Smooth muscle cell (in vitro differentiated cells): ENCODE measurements around the gene EFNA2. TPM values are rescaled to one million over a fixed set of nuclear protein-coding genes. Genes with fewer than 3 reads are reported as not detected.

Experiments used
- DNase-seq: peaks from one replicate; lab custom pipeline; 2025; ENCODE audit not compliant: unreplicated experiment; lab: John Stamatoyannopoulos, UW
- H2AFZ ChIP-seq: fragments of 200-600 bp; sonication (generic); 2 replicates; pipeline ENCODE4 v1.6.0; 2016; ENCODE audit warnings: antibody characterized with exemption, low read depth, mild to moderate bottlenecking
- H3F3A ChIP-seq: fragments of 200-600 bp; sonication (generic); 2 replicates; pipeline ENCODE4 v1.6.0; 2017; ENCODE audit warnings: antibody characterized with exemption, low read depth
- H3K27ac ChIP-seq: fragments of 200-600 bp; sonication (generic); 2 replicates; pipeline ENCODE4 v1.5.1; 2016; ENCODE audit warnings: low read depth, mild to moderate bottlenecking
- H3K27me3 ChIP-seq: fragments of 200-600 bp; sonication (generic); 2 replicates; pipeline ENCODE4 v1.6.1; 2016; ENCODE audit warnings: low read depth, mild to moderate bottlenecking
- H3K36me3 ChIP-seq: fragments of 200-600 bp; sonication (generic); 2 replicates; pipeline ENCODE4 v1.5.1; 2016; ENCODE audit warnings: low read depth
- H3K4me1 ChIP-seq: fragments of 200-600 bp; sonication (generic); 2 replicates; pipeline ENCODE4 v1.5.1; 2016; ENCODE audit warnings: low read depth
- H3K4me2 ChIP-seq: fragments of 200-600 bp; sonication (generic); 2 replicates; pipeline ENCODE4 v1.6.0; 2016; ENCODE audit warnings: mild to moderate bottlenecking
- H3K4me3 ChIP-seq: fragments of 200-600 bp; sonication (generic); 2 replicates; pipeline ENCODE4 v1.5.1; 2016; ENCODE audit warnings: mild to moderate bottlenecking
- H3K79me2 ChIP-seq: fragments of 200-600 bp; sonication (generic); 2 replicates; pipeline ENCODE4 v1.6.0; 2016; ENCODE audit warnings: low read depth, mild to moderate bottlenecking
- H3K9ac ChIP-seq: fragments of 200-600 bp; sonication (generic); 2 replicates; pipeline ENCODE4 v1.6.0; 2016; ENCODE audit warnings: low read depth
- H3K9me3 ChIP-seq: fragments of 200-600 bp; sonication (generic); replicated peaks from 2 replicates; pipeline ENCODE4 v1.5.1; 2016; ENCODE audit warnings: low read depth
- H4K20me1 ChIP-seq: fragments of 200-600 bp; sonication (generic); 2 replicates; pipeline ENCODE4 v1.6.0; 2016; ENCODE audit warnings: low read depth
- WGBS: methylation state at CpG from one replicate; pipeline ENCODE4 v1.1.7; 2016; ENCODE audit warnings: low lambda C conversion rate; 5-methylcytosine and 5-hydroxymethylcytosine counted together
- polyA plus RNA-seq: library from polyadenylated mRNA; unstranded; fragments of >200 nt; fragmentation: Nextera tagmentation; extraction: Ambion mirVana; gene quantifications from 2 replicates; pipeline ENCODE4 v1.2.1, GENCODE V29; 2016
- total RNA-seq: library from RNA; depleted of rRNA; stranded (reverse); fragments of >200 nt; gene quantifications from 2 replicates; pipeline ENCODE4 v1.2.3, GENCODE V29; 2014
- TF ChIP-seq, protein P1 (sequence below): fragments of 200-600 bp; sonication (generic); IDR thresholded peaks from 2 replicates; pipeline ENCODE4 v1.5.1; 2017; ENCODE audit warnings: borderline replicate concordance, mild to moderate bottlenecking, antibody characterized with exemption; ENCODE audit not compliant: insufficient read depth, poor library complexity, severe bottlenecking

Gene EFNA2
- total and polyA plus RNA-seq, 2 experiments from 2014 or later, result 0.89 to 6.2 TPM

DNA sequence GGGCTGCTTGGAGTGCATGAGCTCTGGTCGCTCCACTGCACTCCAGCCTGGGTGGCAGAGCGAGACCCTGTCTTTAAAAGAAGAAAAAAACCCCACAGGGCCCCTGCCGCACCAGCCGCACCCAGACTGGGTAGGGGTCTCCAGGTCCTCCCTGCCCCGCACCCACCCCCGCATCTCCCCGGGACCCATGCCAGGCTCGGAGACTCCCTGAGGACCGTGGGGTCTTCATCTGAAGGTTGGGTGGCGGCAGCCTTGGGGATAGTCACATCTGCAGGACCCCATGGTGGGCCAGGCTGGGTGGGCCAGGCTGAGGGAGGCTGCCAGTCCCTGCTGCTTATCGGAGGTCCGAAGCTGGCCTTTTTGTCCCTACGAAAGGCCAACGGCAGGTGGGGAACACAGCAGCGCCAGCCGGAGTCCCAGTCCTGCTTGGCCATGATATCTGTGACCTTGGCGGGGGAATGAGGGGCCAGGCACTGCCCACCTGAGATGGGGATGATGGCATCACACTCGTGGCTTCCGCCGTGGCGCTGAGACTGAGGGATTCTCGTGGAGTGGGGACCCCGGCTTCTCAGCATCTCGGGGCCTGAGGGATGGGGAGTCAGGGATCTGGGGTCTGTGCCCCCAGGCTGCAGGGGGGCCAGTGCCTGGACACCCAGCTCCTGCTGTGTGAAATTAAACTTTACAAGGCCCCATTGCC is 11.1 kb downstream of the EFNA2 start:
- Histone ChIP-seq H2AFZ (no peak overlapping the region), H3K4me1 (peaks cover 4% of the 10 kb centered on the region), H3K36me3 (no peaks in the 10 kb centered on the region), H3K79me2 (no peaks in the 10 kb centered on the region), H3F3A (no peaks in the 10 kb centered on the region), H3K27me3 (no peaks in the 10 kb centered on the region), H3K27ac (no peak overlapping the region), H4K20me1 (peaks cover 39% of the 10 kb centered on the region), H3K9me3 (no peaks in the 10 kb centered on the region), H3K4me2 (no peak overlapping the region), H3K9ac (no peak overlapping the region), H3K4me3 (no peak overlapping the region)
- TF ChIP-seq, protein P1, sequence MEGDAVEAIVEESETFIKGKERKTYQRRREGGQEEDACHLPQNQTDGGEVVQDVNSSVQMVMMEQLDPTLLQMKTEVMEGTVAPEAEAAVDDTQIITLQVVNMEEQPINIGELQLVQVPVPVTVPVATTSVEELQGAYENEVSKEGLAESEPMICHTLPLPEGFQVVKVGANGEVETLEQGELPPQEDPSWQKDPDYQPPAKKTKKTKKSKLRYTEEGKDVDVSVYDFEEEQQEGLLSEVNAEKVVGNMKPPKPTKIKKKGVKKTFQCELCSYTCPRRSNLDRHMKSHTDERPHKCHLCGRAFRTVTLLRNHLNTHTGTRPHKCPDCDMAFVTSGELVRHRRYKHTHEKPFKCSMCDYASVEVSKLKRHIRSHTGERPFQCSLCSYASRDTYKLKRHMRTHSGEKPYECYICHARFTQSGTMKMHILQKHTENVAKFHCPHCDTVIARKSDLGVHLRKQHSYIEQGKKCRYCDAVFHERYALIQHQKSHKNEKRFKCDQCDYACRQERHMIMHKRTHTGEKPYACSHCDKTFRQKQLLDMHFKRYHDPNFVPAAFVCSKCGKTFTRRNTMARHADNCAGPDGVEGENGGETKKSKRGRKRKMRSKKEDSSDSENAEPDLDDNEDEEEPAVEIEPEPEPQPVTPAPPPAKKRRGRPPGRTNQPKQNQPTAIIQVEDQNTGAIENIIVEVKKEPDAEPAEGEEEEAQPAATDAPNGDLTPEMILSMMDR, result no peak
- no peak for DNase-seq
- WGBS, result 94% methylated on average over 24 of the region's 24 CpGs

DNA sequence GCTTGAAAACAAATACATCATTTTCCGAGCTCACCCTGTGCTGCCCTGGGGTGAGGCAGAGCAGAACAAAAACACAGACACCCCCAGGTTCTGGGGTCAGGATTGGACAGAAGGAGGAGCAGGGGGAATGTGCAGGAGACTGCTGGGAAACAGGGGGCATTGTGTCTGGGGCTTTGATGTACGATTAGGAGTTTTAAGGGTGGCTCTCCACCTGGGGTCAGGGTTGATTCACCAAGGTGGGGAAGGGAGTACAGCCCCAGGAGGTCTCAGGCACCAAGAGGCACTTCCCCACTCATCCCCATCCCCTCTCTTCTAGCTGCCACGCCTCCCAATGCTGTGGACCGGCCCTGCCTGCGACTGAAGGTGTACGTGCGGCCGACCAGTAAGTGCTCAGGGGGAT is 12.6 kb downstream of the EFNA2 start:
- H3K27ac ChIP-seq, result no peak overlapping the region
- WGBS, result 92% methylated on average over 8 of the region's 8 CpGs
- H3K4me1 ChIP-seq, result peaks cover 4% of the 10 kb centered on the region
- no peaks in the 10 kb centered on the region for H3F3A ChIP-seq
- no peak for DNase-seq
- H3K79me2 ChIP-seq, result no peaks in the 10 kb centered on the region
- H2AFZ ChIP-seq, result no peak overlapping the region
- H3K4me3 ChIP-seq, result no peak overlapping the region
- H4K20me1 ChIP-seq, result peaks cover 27% of the 10 kb centered on the region
- no peaks in the 10 kb centered on the region for H3K36me3 ChIP-seq
- H3K27me3 ChIP-seq, result no peaks in the 10 kb centered on the region
- TF ChIP-seq, protein P1, result no peak
- no peaks in the 10 kb centered on the region for H3K9me3 ChIP-seq
- H3K4me2 ChIP-seq, result no peak overlapping the region
- no peak overlapping the region for H3K9ac ChIP-seq

DNA sequence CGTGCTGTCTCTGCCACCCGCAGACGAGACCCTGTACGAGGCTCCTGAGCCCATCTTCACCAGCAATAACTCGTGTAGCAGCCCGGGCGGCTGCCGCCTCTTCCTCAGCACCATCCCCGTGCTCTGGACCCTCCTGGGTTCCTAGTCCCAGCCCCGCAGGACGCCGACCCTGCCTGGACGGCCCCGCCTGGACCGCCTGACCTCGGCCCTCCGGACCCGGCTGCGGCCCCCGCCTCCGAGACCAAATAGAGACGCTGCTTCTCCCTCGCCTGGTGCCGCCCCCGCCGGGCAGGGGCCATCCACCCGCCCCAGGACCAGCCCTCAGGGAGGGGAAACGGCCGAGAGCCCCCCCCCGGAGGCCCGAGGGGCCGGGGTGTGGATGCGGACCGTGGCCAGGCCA is 14.1 kb downstream of the EFNA2 start:
- H3K9me3 ChIP-seq, result no peaks in the 10 kb centered on the region
- peaks cover 4% of the 10 kb centered on the region for H3K4me1 ChIP-seq
- no peaks in the 10 kb centered on the region for H3F3A ChIP-seq
- no peak overlapping the region for H3K9ac ChIP-seq
- TF ChIP-seq, protein P1, result no peak
- DNase-seq, result no peak
- no peak overlapping the region for H3K4me3 ChIP-seq
- 95% methylated on average over 29 of the region's 34 CpGs for WGBS
- H3K36me3 ChIP-seq, result no peaks in the 10 kb centered on the region
- H3K4me2 ChIP-seq, result no peak overlapping the region
- peaks cover 12% of the 10 kb centered on the region for H4K20me1 ChIP-seq
- no peak overlapping the region for H3K27ac ChIP-seq
- H3K79me2 ChIP-seq, result no peaks in the 10 kb centered on the region
- no peaks in the 10 kb centered on the region for H3K27me3 ChIP-seq
- no peak overlapping the region for H2AFZ ChIP-seq
